Lower leg skin (tissue), 4 donors: ENCODE measurements around the gene SPATA13. TPM values are rescaled to one million over a fixed set of nuclear protein-coding genes. Genes with fewer than 3 reads are reported as not detected.

Experiments
- DNase-seq, 2 donors: peaks; one replicate each; pipeline ENCODE4 v3.0.0-alpha.2; 2019; ENCODE audit warnings: low spot score in 2 of 2
- H3K4me3 ChIP-seq: fragments of 200-600 bp; sonication (generic); 2 replicates; pipeline ENCODE4 v1.5.1; 2017; ENCODE audit warnings: mild to moderate bottlenecking, low read depth; ENCODE audit not compliant: poor library complexity, severe bottlenecking
- CTCF ChIP-seq, 3 donors: fragments of 450-650 bp; IDR thresholded peaks; one replicate each; pipeline ENCODE4 v1.5.1; 2016; ENCODE audit warnings: antibody characterized with exemption in 3 of 3, mild to moderate bottlenecking in 3 of 3, moderate library complexity in 2 of 3
- POLR2A ChIP-seq, 2 donors: fragments of 450-650 bp; IDR thresholded peaks; one replicate each; pipeline ENCODE4 v1.6.1; 2016 to 2017; ENCODE audit warnings: antibody characterized with exemption in 2 of 2, mild to moderate bottlenecking in 1 of 2, moderate library complexity in 1 of 2
- WGBS, 2 donors: methylation state at CpG; one replicate each; pipeline ENCODE4 v1.1.5; 2018; 5-methylcytosine and 5-hydroxymethylcytosine counted together
- intact Hi-C: fragments of 100-400 bp; cut with DNase I; formaldehyde crosslinking; loops from one replicate; pipeline ENCODE4 v1.15.0; 2023; ENCODE audit warnings: low total_unique reads
- total RNA-seq, 4 donors: library from RNA; depleted of rRNA; stranded (reverse); fragments of >200 nt; gene quantifications; one replicate each; pipeline ENCODE4 v1.1.0, GENCODE V29; 2016

SPATA13 gene
- total RNA-seq, 4 donors from 2014 or later, result 30.6 to 78.3 (median 46.2) TPM

GRCh38 chr13:24281188-24282008 is 120.9 kb downstream of the SPATA13 start:
- no peak for DNase-seq
- intact Hi-C loops, result no loop called here
- TF ChIP-seq POLR2A (IDR thresholded peaks at IDR 0.05) (no peak), CTCF (IDR thresholded peaks at IDR 0.05) (no peak)
- WGBS, 2 donors, result 81 to 94% methylated on average over 14 to 17 of the region's 18 CpGs
- no peak overlapping the region for H3K4me3 ChIP-seq

- TF ChIP-seq POLR2A (IDR thresholded peaks at IDR 0.05) (no peak), CTCF (IDR thresholded peaks at IDR 0.05) (no peak)
- DNase-seq, result no peak
Observed at GRCh38 chr13:24282256-24282655, 121.7 kb downstream of the SPATA13 start.

GRCh38 chr13:24284889-24285565 is 124.5 kb downstream of the SPATA13 start:
- H3K4me3 ChIP-seq, result no peak overlapping the region
- no peak for DNase-seq
- TF ChIP-seq CTCF (IDR thresholded peaks at IDR 0.05) (no peak), POLR2A (IDR thresholded peaks at IDR 0.05) (no peak)
- intact Hi-C loops, result no loop called here
- 87 to 89% methylated on average over 10 of the region's 10 CpGs for WGBS, 2 donors

More at GRCh38 chr13:24282256-24282655, 121.7 kb downstream of the SPATA13 start:
- intact Hi-C loops, result no loop called here
- WGBS, 2 donors, result 53 to 58% methylated on average over 4 of the region's 4 CpGs
- H3K4me3 ChIP-seq, result no peak overlapping the region

GRCh38 chr13:24286624-24287023 is 126.1 kb downstream of the SPATA13 start:
- TF ChIP-seq CTCF (IDR thresholded peaks at IDR 0.05), result no peak
- TF ChIP-seq POLR2A (IDR thresholded peaks at IDR 0.05), result no peak
- 88 to 93% methylated on average over 8 to 11 of the region's 11 CpGs for WGBS, 2 donors
- no peak overlapping the region for H3K4me3 ChIP-seq
- intact Hi-C loops, result no loop called here
- DNase-seq, result no peak

DNA sequence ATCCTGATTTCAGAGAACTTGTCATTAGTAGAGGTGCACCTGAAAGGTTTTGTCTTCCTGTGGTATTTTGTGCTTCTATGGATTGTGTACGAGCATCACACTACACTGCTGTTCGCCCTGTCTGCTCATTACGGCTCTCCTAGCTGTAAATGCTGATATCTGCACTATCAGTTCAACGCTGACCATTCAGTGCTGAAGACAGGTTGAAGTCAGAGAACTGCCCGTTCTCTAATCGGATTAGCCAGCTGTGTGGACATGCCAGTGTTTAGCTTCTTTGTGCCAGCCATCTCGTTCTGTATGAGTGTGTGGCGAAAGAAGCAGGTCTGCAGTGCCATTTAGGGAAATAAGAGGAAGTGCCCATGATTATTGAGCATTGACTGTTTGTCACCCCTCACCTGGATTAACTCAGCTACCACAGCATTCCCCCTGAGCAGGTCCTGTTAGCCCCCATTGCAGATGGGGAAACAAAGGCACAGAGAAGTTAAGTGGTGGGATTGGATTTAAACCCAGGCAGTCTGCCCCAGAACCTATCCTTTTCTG is 127.3 kb downstream of the SPATA13 start:
- WGBS, 2 donors, result 92% methylated on average over 8 of the region's 8 CpGs
- TF ChIP-seq CTCF (IDR thresholded peaks at IDR 0.05), result no peak
- intact Hi-C loops, result no loop called here
- H3K4me3 ChIP-seq, result no peak overlapping the region
- no peak for DNase-seq
